HG03442 (cell line): ENCODE data around the gene BCL3.
"Not testable (repeated sequence)": the region's sequence is repeated elsewhere in the genome, so short reads cannot be mapped to it uniquely, and the experiment has no call there.

ENCODE experiments used
- ATAC-seq: cut with Tn5 transposase; IDR thresholded peaks from one replicate; pipeline ENCODE4 v1.9.1; 2021; ENCODE audit warnings: mild to moderate bottlenecking, moderate library complexity; ENCODE audit not compliant: unreplicated experiment

Gene BCL3

DNA sequence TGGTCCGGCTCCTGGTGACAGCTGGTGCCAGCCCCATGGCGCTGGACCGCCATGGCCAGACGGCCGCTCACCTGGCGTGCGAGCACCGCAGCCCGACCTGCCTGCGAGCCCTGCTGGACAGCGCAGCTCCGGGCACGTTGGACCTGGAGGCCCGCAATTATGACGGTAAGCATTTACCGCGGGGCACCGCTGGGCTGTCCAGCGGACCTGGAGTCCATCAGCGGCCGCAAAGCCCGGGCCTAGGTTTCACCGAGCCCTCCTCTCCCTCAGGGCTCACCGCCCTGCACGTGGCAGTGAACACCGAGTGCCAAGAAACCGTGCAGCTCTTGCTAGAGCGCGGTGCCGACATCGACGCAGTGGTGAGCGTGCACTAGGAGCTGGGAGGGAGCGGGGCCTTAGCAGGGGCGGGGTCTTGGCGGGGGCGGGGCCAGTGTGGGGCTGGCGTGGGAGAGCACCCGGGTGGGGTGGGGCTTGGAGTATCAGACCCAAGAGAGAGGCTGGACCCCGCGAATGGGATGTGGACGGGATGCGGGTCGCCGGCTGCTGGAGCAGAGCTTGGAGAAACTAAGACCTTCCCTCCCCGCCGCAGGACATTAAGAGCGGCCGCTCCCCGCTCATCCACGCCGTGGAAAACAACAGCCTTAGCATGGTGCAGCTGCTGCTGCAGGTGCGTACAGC, 8.7 kb downstream of the BCL3 start:
- ATAC-seq = no peak

DNA sequence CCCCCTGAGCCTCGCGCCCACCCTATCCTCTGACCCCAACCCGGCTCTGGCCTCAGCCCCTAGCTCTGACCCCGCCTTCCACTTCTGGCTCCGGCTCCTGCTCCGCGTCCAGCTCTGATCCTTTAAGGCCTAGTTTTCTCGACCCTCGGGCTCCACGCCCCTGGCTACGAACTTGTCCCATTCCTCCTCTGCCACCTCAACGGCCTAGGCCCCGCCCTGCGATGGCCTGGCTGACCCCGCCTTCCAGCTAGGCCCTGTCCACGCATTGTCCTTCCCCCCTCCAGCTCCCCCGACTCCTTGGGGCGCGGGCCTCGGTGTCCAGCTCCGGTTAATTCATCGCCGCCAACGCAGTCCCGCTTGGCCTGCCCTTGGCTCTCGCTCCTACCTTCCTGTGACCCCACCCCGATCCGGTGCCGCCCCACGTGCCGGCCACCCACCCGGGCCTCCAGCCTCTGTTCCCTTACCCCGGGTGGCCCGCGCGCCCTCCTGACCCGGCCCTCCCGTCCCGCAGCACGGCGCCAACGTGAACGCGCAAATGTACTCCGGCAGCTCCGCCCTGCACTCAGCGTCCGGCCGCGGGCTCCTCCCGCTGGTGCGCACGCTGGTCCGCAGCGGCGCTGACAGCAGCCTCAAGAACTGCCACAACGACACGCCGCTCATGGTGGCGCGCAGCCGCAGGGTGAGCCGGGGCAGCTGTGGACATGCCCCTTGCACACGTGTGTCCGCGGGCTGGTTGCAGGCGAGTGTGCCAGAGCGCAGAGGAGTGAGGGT, 9.4 kb downstream of the BCL3 start:
- ATAC-seq = no peak

DNA sequence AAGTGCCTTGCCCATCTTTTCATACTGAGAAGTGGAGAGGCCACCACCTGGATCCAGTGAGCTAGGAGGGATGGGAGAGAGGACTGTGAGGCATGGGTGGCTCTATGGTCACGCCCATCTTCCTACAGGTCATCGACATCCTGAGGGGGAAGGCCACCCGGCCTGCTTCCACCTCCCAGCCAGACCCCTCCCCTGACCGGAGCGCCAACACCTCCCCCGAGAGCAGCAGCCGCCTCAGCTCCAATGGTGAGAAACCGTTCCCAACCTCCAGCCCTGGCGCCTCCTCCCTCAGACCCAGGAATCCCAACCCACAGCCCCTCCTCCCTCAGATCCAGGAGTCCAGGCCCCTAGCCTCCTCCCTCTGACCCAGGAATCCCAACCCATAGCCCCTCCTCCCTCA, 10.1 kb downstream of the BCL3 start:
- ATAC-seq = no peak

DNA sequence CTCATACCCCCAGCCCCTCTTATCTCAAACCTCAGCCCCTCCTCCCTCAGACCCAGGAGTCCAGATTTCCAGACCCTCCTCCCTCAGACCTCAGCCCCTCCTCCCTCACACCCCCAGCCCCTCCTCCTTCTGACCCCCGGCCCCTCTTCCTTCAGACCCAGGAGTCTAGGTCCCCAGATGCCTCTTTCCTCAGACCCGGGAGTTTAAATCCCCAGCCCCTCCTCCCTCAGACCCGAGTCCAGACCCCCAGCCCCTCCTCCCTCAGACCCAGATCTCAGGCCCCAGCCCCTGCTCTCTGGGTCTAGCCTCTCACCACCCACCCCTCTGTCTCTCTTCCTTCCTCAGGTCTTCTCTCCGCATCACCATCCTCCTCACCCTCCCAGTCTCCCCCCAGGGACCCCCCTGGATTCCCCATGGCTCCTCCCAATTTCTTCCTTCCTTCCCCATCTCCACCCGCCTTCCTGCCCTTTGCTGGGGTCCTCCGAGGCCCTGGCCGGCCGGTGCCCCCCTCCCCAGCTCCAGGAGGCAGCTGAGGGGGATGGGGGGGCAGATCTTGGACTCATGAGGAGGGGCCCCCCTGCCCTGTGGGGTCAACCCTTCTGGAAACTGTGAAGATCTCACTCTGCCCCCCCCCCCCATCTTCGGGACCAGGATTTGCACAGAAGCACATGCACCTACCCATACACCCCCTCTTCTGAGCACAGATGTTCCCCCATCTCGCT, 10.7 kb downstream of the BCL3 start:
- ATAC-seq = no peak

DNA sequence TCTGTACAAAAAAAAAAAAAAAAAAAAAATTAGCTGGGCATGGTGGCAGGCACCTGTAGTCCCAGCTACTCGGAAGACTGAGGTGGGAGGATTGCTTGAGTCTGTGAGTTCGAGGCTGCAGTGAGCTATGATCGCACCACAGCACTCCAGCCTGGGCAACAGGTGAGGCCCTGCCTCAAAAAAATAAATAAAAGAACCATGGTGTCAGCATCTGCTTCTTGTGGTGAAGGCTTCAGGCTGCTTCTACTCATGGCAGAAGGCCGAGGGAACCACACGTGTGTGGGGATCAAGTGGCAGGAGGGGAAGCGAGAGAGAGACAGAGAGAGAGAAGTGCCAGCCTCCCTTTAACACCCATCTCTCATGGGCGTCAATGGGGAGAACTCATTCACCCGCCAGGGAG, 13.5 kb downstream of the BCL3 start:
- no peak for ATAC-seq

DNA sequence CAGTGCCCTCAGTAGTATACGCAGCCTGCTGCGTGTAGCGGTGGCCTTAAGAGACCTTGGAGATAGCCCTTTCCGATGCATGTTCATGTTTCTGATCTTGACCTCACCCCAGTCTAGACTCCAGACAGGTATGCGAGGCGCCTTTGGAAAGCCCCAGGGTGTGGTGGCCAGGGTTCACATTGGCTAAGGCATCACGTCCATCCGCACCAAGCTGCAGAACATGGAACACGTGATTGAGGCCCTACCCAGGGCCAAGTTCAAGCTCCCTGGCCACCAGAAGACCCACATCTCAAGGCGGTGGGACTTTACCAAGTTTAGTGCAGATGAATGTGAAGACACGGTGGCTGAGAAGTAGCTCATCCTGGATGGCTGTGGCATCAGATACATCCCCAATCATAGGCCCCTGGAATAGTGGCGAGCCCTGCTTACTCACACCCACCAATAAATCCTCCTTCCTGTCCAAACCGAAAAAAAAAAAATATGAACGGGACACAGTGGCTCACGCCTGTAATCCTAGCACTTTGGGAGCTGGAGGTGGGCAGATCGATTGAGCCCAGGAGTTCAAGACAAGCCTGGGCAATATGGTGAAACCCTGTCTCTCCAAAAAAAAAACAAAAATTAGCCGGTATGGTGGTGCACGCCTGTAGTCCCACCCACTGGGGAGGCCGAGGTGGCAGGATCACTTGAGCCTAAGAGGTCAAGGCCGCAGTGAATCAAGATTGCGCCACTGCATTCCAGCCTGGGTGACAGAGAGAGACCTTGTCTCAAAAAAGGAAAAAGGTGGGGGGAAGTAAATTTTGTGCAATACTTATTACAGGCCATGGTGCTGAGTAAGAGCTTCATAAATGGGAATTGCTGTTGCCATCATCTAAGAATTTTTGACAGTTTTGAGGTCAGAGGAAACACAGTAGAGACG, 16.8 kb downstream of the BCL3 start:
- ATAC-seq = no peak

DNA sequence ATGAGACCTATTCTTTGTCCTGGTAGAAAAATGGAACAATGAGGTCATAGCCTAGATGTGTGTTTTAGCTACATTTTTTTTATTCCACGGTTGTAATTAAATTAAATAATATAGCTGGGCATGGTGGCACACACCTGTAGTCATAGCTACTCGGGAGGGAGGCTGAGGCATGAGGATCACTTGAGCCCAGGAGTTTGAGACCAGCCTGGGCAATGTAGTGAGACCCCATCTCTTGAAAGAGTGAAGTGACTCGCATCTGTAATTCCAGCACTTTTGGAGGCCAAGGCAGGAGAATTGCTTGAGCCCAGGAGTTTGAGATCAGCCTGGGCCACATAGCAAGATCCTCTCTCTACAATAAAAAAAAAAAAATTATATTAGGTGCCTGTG, 17.4 kb downstream of the BCL3 start:
- ATAC-seq = no peak

DNA sequence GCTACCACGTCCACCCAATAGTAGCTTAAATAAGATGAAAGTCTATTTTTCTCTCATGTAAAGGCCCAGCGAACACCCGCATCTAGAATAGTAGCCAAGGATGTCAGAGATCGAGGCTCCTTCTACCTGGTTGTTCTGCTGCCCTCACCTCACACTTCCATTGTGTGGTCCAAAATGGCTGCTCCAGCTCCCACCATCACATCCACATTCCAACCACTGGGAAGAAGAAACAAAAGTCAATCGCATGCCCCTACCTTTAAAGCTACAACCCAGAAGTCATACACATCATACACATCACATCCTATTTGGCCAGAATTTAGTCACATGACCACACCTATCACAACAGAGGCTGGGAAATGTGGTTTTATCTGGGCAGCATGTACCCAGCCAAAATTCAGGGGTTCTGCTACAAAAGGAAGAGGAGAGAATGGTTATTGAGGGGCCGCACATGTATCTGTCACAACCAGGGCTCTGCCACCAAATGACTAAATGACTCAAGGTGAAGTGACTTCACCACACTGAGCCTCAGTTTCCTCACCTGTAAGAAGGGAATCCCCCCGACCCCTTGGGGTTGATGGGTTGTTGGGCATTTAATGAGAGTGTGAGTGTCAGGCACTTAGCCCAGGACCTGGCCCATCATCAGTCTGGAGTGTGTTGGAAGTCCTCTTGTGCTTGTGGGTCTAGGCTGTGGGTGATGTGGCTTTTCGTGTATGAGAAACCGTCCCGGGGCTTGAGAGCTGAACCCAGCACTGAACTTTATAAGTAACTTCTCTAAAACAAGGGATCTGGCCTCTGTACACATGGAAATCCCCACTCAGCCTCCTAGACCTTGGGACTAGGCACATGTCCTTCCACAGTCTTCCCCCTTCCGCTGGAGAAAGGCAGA, 19.0 kb downstream of the BCL3 start:
- ATAC-seq = no peak

DNA sequence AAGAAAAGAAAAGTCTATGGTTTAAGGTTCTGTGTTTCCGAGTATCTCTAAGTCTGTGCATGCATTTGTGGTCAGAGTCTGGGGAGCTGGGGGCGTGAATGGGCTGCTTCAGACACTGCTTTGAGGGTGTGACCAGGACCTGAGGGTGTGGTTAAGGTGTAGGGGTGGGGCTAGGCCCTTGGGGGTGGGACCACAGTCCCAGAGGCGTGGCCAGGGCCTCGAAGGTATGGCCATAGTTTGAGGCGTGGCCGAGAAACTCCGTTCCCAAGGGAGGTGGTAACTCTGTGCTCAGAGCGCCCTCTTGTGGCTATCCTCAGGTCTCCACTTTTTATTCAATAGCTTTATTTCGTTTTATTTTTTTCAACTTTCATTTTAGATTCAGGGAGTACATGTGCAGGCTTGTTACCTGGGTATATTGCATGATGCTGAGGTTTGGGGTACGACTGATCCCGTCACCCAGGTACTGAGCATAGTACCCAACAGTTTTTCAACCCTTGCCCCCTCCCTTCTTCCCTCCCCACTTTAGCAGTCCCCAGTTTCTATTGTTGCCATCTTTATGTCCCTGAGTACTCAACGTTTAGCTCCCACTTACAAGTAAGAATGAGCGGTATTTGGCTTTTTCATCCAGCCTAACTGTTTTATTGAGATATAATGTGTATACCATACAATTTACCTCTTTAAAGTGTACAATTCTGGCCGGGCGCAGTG, 22.2 kb downstream of the BCL3 start:
- peak; percentile 96 for ATAC-seq

DNA sequence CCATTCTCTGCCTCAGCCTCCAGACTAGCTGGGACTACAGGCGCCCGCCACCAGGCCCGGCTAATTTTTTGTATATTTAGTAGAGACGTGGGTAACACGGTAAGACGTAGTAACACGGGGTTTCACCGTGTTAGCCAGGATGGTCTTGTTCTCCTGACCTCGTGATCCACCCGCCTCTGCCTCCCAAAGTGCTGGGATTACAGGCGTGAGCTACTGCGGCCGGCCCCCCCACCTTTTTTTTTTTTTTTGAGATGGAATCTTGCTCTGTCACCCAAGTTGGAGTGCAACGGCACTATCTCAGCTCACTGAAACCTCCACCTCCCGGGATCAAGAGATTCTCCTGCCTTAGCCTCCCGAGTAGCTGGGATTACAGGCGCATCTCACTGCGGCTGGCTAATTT, 23.6 kb downstream of the BCL3 start:
- not testable (repeated sequence) for ATAC-seq

DNA sequence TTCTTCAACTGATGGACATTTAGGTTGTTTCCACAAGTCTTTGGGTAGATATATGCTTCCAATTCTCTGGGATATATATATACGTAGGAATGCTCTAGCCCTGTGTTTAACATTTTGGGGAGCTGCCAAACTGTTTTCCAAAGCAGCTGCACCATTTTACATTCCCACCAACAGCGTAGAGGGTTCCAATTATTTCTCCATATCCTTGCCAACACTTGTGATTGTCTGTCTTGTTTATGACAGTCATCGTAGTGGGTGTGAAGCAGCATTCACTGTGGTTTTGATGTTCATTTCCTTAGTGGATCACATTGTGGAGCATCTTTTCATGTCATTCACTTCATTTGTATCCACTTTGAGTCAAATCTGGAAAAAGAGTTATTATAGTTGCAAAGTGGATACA, 24.5 kb downstream of the BCL3 start:
- no peak for ATAC-seq

DNA sequence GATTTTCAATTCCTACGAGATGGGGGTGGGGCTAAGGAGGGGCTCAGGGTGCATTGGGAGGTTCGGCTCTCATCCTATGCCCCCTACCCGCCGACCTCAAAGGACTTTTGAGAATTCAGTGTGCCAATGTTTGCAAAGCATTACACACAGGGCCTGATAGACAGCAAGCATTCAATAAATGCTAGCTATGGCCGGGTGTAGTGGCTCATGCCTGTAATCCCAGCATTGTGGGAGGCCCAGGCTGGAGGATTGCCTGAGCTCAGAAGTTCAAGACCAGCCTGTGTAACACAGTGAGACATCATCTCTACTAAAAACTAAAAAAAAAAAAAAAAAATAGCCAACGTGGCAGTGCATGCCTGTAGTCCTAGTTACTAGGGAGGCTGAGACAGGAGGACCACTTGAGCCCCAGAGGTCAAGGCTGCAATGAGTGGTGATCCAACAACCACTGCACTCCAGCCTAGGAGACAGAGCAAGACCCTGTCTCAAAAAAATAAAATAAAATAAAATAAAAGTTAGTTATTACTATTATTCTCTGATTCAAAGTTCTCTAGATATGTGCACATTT, 27.2 kb downstream of the BCL3 start:
- no peak for ATAC-seq

DNA sequence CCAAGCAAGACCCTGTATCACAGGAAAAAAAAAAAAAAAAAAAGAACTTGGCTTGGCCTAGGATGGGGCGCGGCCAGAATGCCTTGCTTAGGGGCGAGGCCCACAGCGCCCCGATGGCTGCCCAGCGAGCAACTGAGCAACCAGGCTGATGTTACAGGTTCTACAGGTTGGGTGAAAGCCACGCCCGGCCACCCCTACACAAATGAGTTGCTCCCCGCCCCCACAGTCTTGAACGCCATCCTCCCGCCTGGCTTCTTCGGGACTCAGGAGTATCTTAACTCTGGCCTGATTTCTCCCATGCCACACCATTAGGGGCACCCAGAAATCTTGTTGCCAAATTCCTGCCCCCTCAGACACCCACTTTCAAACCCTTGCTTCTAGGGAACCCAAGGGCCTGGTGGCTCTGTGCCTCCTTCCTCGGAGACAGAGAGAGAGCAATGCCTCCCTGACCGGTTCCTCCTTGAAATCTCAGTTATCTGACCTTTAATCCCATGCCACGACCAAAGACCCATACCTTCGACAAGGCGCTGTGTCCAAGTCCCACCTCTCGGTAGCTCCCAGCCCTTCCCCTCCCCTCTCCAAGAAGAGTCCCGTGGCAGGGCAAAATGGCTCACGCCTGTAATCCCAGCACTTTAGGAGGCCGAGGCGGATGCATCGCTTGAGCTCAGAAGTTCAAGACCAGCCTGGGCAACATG, 28.0 kb downstream of the BCL3 start:
- ATAC-seq = no peak

DNA sequence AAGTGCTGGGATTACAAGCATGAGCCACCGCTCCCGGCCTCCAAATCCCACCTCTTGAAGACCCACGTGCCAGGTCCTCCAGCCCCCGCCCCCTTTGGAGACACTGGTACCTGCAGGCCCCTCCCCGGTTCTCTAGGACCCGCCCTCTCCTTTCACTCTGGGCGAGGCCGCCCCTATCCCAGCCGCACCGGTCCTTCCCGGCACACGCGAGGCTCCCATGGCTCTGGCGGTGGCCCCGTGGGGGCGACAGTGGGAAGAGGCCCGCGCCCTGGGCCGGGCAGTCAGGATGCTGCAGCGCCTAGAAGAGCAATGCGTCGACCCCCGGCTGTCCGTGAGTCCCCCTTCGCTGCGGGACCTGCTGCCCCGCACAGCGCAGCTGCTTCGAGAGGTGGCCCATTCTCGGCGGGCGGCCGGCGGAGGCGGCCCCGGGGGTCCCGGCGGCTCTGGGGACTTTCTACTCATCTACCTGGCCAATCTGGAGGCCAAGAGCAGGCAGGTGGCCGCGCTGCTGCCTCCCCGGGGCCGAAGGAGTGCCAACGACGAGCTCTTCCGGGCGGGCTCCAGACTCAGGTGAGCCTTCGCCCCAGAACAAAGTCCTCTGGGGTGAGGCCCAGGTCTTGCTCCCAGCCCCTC, 29.3 kb downstream of the BCL3 start, which contains the start of gene CBLC:
Gene CBLC (plus strand): TSS at position 176 of the 633 bp plus-strand sequence. CDS start 42 bp downstream, at position 218.
- ATAC-seq = no peak

DNA sequence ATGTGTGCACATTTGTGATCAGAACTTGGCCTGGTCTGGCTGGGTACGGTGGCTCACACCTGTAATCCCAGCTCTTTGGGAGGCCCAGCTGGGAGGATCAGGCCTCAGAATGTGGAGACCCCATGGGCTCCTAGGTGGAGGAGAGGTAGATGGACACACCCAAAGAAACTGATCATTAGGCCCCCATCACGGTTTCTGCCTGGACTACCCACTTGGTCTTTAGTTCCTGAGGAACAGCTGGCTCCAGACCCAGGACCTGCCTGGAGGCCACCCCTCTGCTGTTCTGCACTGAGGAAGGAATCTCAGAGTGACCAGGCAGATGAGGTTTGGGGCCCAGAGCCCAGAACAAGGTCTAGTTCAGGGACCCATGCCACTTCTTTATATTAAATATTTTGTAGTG, 30.6 kb downstream of the BCL3 start:
- ATAC-seq = no peak

DNA sequence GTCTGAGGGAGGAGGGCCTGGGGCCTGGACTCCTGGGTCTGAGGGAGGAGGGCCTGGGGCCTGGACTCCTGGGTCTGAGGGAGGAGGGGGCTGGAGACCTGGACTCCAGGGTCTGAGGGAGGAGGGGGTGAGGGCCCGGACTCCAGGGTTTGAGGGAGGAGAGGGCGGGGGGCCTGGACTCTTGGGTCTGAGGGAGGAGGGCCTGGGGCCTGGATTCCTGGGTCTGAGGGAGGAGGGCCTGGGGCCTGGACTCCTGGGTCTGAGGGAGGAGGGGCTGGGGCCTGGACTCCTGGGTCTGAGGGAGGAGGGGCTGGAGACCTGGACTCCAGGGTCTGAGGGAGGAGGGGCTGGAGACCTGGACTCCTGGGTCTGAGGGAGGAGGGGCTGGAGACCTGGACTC, 33.2 kb downstream of the BCL3 start:
- not testable (repeated sequence) for ATAC-seq

DNA sequence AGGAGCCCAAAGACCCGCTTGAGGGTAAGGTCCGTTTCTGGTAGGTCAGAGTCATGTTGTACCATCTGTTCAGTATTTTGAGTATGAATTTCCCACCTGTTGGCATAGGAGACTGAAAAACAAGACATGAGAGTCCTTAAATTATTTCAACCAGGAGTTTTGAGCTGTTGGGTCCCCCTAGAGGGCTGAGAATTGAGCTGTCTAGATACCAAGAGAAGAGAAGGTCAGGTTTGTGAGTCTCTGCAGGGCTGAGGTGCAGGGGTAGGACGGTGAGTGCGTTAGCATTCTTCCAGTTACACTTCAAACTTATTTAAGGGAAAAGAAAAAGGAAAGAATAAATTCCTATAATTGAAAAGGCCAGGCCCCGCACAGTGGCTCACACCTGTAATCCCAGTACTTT, 34.2 kb downstream of the BCL3 start:
- ATAC-seq = no peak

DNA sequence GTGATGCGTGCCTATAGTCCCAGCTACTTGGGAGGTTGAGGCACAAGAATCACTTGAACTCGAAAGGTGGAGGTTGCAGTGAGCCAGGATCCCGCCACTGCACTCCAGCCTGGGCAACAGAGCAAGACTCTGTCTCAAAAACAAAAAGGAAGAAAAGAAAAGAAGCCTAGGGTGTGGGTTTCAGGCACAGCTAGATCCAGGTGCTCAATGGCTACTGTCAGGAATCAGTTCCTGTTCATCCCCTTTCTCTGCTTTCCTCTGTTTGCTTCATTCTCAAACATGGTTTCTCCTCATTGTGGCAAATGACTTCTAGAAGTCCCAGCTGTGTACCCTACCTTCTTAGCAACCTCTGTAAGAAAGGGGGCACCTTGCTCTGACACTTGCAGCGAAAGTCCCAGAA, 35.0 kb downstream of the BCL3 start:
- no peak for ATAC-seq
